Measurements from ENCODE around the gene EVI2B.
"Not testable (repeated sequence)": the region's sequence is repeated elsewhere in the genome, so short reads cannot be mapped to it uniquely, and the experiment has no call there.

EVI2B gene

GRCh38 chr17:31269036-31269577, 44.7 kb downstream of the EVI2B start:
- no peak for DNase-seq

DNA sequence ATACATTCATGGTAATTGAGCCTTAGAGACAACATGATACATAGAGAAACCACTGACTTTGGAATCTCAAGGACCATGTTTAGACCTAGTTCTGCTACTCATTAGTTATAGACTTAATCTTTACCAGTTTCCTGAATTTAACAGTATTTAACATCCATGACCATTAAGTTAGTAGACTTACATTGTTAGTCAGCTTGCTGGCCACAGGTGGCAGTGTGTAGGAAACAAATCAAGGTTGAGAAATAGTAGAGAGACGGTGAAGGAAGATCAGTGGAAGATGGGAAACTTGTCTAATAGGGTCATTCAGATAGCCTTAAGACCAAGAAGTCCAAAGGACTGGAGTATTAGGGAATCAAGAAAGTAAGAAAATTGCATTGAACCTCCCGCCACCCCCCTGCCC, 47.8 kb downstream of the EVI2B start:
- no peak for DNase-seq

DNA sequence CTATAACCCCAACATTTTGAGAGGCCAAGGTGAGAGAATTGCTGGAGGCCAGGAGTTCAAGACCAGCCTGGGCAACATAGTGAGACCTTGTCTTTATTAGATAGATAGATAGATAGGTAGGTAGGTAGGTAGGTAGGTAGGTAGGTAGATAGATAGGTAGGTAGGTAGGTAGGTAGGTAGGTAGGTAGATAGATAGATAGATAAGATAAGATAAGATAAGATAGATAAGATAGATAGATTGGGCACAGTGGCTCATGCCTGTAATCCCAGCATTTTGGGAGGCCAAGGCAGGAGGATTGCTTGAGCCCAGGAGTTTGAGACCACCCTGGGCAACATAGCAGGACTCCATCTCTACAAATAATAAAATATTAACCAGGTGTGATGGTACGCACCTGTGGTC, 50.9 kb downstream of the EVI2B start:
- not testable (repeated sequence) for DNase-seq

DNA sequence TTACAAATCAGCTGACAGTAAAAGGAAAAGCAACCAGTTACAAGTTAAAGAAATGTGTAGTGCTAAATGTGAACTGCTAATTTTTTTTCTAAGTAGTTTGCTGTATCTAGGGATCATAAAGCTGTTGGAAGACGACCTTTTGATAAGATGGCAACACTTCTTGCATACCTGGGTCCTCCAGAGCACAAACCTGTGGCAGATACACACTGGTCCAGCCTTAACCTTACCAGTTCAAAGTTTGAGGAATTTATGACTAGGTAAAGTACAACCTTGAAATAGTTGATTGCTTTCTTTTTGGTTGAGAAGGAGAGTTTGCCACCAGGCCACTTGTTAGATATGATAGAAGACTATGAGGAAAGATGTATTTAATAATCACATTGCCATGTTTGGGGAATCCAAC, 52.3 kb downstream of the EVI2B start:
- DNase-seq, result no peak

DNA sequence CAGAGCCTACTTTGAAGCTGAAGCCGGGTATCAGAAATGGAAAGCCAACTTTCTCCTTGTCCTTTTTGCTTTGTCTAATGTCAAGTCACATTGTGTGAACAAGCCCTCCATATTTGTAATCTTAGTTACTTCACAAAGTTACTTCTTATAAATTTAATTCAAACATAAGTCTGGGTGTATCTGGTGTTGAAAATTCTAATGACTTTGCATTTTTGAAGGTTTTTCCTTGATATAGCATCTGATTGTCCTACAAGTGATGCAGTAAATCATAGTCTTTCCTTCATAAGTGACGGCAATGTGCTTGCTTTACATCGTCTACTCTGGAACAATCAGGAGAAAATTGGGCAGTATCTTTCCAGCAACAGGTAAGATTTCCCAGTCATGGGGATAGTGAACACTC, 53.7 kb downstream of the EVI2B start:
- no peak for DNase-seq

GRCh38 chr17:31256936-31257335, 56.9 kb downstream of the EVI2B start:
- DNase-seq, result no peak

- no peak for DNase-seq
Measured at GRCh38 chr17:31254654-31255053, 59.2 kb downstream of the EVI2B start.

All from NCI-H446 (cell line).